Embryonic facial prominence (tissue), 1 donor: Measurements from ENCODE around the gene CFAP57.

Experiments used
- DNase-seq: peaks from one replicate; pipeline ENCODE4 v3.0.0-alpha.2; 2016; ENCODE audit errors: extremely low spot score

CFAP57 gene

DNA sequence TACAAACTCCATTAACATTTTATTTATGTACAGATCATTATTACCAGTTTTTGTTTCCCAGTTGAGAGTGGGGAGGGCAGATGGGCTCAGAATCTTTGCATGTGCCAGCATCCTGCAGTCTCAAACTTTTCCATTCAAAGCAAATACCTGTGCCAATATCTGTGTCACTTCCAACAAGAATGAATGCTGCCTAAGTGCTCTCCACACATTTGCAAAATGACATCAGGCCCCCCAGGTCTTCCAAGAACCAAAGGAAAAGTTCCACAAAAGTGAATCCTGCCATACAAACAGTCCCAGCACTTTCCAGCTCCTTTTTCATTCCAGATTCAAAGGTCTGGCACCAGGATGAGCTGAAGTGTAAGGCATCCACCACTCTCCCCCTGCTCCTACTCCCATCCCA lies 127.0 kb downstream of the CFAP57 start:
- DNase-seq = no peak

DNA sequence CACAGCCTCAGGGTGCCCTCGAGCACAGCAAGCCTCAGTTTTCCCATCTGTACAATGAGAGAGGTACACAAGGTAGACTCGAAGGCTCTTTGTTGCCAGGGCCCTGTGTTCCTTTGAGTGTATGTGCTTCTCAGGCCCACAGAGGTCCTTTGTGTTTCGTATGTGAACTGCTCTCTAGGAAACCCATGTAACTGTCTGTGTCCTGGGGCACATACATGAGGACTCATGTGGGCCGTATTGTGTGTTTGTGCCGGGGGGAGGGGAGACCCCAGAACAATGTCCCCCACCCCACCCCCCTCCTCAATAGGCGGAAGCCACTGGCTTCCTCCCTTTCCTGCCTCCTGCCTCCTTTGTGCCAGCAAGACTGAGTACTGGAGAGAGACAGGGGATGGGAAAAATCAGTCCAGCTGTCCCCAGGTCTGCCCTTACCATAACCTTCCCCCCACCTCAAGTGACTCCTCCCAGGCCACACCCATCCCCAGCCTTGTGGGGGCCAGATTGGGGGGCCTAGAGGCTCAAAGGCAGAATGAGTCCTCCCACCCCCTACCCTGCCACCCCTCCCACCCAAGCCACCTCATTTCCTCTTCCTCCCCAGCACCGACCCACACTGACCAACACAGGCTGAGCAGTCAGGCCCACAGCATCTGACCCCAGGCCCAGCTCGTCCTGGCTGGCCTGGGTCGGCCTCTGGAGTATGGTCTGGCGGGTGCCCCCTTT lies 128.4 kb downstream of the CFAP57 start, which contains the start of gene TIE1:
TIE1 (plus strand) TSS at position 605 of the 717 bp plus-strand sequence; CDS start at position 695, 90 bp downstream.
- no peak for DNase-seq

DNA sequence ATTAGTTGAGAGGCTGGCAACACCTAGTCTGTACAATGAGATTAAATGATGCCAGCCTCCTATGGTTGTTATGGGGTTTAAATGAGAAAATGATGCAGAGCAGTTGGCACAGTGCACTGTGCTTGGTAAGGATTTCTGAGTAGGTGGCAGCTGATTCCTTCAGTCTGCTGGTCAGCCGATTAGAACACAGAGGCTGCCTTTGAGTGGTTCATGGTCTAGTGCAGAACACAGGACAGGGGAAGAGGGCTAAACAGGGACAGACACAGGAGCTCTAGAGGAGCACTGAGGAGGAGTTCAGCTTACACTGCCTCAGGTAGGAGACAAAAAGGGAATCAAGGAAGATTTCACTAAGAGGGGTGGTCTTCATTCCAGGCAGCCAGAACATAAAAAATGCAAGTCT lies 130.1 kb downstream of the CFAP57 start:
- DNase-seq = no peak

DNA sequence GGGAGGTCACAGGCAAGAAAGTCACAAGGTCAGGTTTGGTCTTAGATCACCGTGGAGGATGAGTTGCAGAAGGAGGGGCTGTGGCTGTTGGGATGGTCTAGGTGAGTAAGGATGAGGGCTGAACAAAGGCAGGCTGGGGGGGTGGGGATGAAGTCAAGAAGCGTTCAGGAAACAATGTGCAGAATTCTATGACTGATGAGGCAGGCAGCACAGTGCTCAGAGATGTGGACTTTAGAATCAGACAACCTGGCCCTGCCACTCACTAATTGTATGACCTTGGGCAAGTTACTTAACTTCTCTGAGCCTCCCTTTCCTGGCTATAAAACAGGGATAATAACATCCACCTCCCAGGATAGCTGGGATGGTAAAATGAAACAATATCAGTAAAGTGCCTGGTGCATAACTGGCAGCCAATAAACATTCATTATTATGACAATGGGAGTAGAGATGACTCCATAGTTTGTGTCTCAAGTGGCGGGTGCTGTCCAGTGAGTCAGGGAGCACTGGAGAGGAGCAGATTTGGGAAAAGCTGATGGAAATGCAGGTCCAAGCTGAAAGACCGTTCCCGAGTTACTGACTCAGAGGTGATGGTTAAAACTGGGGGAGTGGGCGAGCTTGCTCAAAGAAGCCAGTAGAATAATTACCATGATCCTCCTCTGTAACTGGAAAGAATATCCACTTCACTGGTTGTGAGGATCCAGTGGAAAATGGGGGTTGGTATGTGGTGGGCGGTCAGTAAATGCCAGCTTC lies 130.8 kb downstream of the CFAP57 start:
- no peak for DNase-seq

- no peak for DNase-seq
Observed at GRCh38 chr1:43303471-43304313, 131.6 kb downstream of the CFAP57 start.
